DOHH2 (cell line): ENCODE measurements around the gene PCDH9.

ENCODE experiments used
- H3F3A ChIP-seq: fragments of 200-600 bp; sonication (generic), shearing (Covaris generic); 2 replicates; pipeline ENCODE4 v1.6.0; 2016; ENCODE audit warnings: antibody characterized with exemption, mild to moderate bottlenecking; ENCODE audit not compliant: control insufficient read depth, insufficient read depth
- H3K27ac ChIP-seq: fragments of 200-600 bp; sonication (generic); 2 replicates; pipeline ENCODE4 v1.5.1; 2014; ENCODE audit warnings: low read depth, mild to moderate bottlenecking, low read length, moderate library complexity
- H3K27me3 ChIP-seq: fragments of 200-600 bp; sonication (generic); 2 replicates; pipeline ENCODE4 v1.6.1; 2014; ENCODE audit warnings: mild to moderate bottlenecking, low read length, mixed read lengths; ENCODE audit not compliant: control insufficient read depth
- H3K36me3 ChIP-seq: fragments of 200-600 bp; sonication (generic); 2 replicates; pipeline ENCODE4 v1.6.1; 2014; ENCODE audit warnings: mild to moderate bottlenecking, low read length, moderate library complexity, mixed read lengths; ENCODE audit not compliant: control insufficient read depth
- H3K4me1 ChIP-seq: fragments of 200-600 bp; sonication (generic); 2 replicates; pipeline ENCODE4 v1.6.1; 2014; ENCODE audit warnings: mild to moderate bottlenecking, low read length, mixed read lengths; ENCODE audit not compliant: control insufficient read depth
- H3K4me2 ChIP-seq: fragments of 200-600 bp; sonication (generic); 2 replicates; pipeline ENCODE4 v1.6.0; 2014; ENCODE audit warnings: mild to moderate bottlenecking, low read length, moderate library complexity
- H3K4me3 ChIP-seq: fragments of 200-600 bp; sonication (generic); 2 replicates; pipeline ENCODE4 v1.5.1; 2014; ENCODE audit warnings: mild to moderate bottlenecking, low read length, mixed read lengths
- H3K79me2 ChIP-seq: fragments of 200-600 bp; sonication (generic); 2 replicates; pipeline ENCODE4 v1.6.1; 2014; ENCODE audit warnings: mild to moderate bottlenecking, low read length, mixed read lengths; ENCODE audit not compliant: control insufficient read depth
- H3K9me2 ChIP-seq: fragments of 200-600 bp; sonication (generic); replicated peaks from 2 replicates; pipeline ENCODE4 v1.6.1; 2014; ENCODE audit warnings: mild to moderate bottlenecking, low read length, mixed read lengths; ENCODE audit not compliant: control insufficient read depth
- H3K9me3 ChIP-seq: fragments of 200-600 bp; sonication (generic); 2 replicates; pipeline ENCODE4 v1.6.1; 2014; ENCODE audit warnings: antibody characterized with exemption, low read length, mixed read lengths; ENCODE audit not compliant: control insufficient read depth, insufficient read depth
- H4K20me1 ChIP-seq: fragments of 200-600 bp; sonication (generic); 2 replicates; pipeline ENCODE4 v1.6.0; 2014; ENCODE audit warnings: low read depth, mild to moderate bottlenecking, antibody characterized with exemption, low read length, moderate library complexity; ENCODE audit not compliant: control insufficient read depth, insufficient read depth
- CTCF ChIP-seq: fragments of 200-600 bp; sonication (generic); IDR thresholded peaks from one replicate; pipeline ENCODE4 v1.5.1; 2014; ENCODE audit warnings: antibody characterized with exemption, mild to moderate bottlenecking, low read depth, low read length; ENCODE audit not compliant: poor library complexity, severe bottlenecking
- EZH2phosphoT487 ChIP-seq: fragments of 200-600 bp; sonication (generic); IDR thresholded peaks from 2 replicates; pipeline ENCODE4 v1.6.1; 2017; ENCODE audit warnings: borderline replicate concordance, mild to moderate bottlenecking, antibody characterized with exemption, low read length, moderate library complexity, mixed read lengths

PCDH9 gene

GRCh38 chr13:67200605-67201004 is 29.5 kb downstream of the PCDH9 start:
- no peak overlapping the region for H3K27ac ChIP-seq
- no peaks in the 10 kb centered on the region for H3K27me3 ChIP-seq
- no peaks in the 10 kb centered on the region for H3K79me2 ChIP-seq
- no peaks in the 10 kb centered on the region for H3K36me3 ChIP-seq
- no peaks in the 10 kb centered on the region for H3K9me2 ChIP-seq
- no peaks in the 10 kb centered on the region for H3F3A ChIP-seq
- no peak overlapping the region for H3K4me2 ChIP-seq
- no peak overlapping the region for H3K4me3 ChIP-seq
- H4K20me1 ChIP-seq: no peaks in the 10 kb centered on the region
- TF ChIP-seq EZH2phosphoT487 (no peak), CTCF (no peak)
- H3K9me3 ChIP-seq: no peaks in the 10 kb centered on the region
- 0 out of 2 replicates have a peak, but pooled peaks cover 3% of the 10 kb centered on the region for H3K4me1 ChIP-seq

DNA sequence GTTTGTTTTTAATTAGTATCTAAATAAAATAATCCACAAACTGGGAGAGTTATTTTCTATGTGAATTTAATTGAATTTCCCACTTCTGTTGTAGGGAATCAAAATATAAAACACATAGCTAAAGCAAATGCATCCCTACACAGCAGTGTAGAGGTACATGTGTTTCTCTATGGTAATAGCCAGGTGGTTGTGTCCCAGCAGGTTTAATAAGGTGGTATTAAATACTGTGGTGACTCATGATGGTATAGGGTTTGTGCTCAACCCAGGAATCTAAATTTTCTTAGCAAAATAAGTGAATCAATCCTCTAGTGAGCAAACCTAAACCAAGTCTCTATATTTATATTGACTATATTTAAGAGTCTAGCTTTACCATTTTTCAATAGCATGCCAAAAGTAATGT is 30.0 kb downstream of the PCDH9 start:
- H3K9me2 ChIP-seq: no peaks in the 10 kb centered on the region
- H3K4me1 ChIP-seq: 0 out of 2 replicates have a peak, but pooled peaks cover 3% of the 10 kb centered on the region
- no peaks in the 10 kb centered on the region for H3F3A ChIP-seq
- H3K36me3 ChIP-seq: no peaks in the 10 kb centered on the region
- H3K27ac ChIP-seq: no peak overlapping the region
- H4K20me1 ChIP-seq: no peaks in the 10 kb centered on the region
- H3K27me3 ChIP-seq: no peaks in the 10 kb centered on the region
- no peak for TF ChIP-seq EZH2phosphoT487
- no peak for TF ChIP-seq CTCF
- H3K79me2 ChIP-seq: no peaks in the 10 kb centered on the region
- H3K4me3 ChIP-seq: no peak overlapping the region
- H3K4me2 ChIP-seq: no peak overlapping the region
- H3K9me3 ChIP-seq: no peaks in the 10 kb centered on the region

DNA sequence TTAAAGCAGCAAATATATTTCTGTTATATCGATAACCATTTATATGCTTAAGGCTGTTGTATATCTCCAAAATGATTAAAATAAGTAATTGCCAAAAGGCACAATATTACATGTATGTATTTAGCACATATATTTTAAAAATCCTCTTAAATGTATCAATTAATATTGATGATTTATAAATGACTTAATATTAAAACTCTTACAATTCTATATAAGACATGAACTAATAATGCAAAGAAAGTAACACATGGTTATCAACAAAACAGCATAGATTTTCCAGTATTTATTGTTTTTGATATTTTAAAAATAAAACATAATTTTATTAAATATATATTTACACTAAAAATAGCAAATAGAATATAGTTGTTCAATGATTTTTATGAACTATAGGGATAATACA is 32.4 kb downstream of the PCDH9 start:
- no peak overlapping the region for H3K27ac ChIP-seq
- H3F3A ChIP-seq: no peaks in the 10 kb centered on the region
- peaks cover 8% of the 10 kb centered on the region for H3K4me1 ChIP-seq
- no peaks in the 10 kb centered on the region for H3K27me3 ChIP-seq
- no peaks in the 10 kb centered on the region for H3K79me2 ChIP-seq
- no peaks in the 10 kb centered on the region for H4K20me1 ChIP-seq
- no peak overlapping the region for H3K4me3 ChIP-seq
- no peaks in the 10 kb centered on the region for H3K9me2 ChIP-seq
- no peaks in the 10 kb centered on the region for H3K9me3 ChIP-seq
- TF ChIP-seq CTCF: no peak
- TF ChIP-seq EZH2phosphoT487: no peak
- H3K4me2 ChIP-seq: no peak overlapping the region
- no peaks in the 10 kb centered on the region for H3K36me3 ChIP-seq

GRCh38 chr13:67193979-67194378 is 36.2 kb downstream of the PCDH9 start:
- H3K79me2 ChIP-seq: no peaks in the 10 kb centered on the region
- no peaks in the 10 kb centered on the region for H3K27me3 ChIP-seq
- peaks cover 4% of the 10 kb centered on the region for H3K4me1 ChIP-seq
- H3F3A ChIP-seq: no peaks in the 10 kb centered on the region
- H3K9me3 ChIP-seq: no peaks in the 10 kb centered on the region
- H3K4me3 ChIP-seq: no peak overlapping the region
- H4K20me1 ChIP-seq: no peaks in the 10 kb centered on the region
- H3K9me2 ChIP-seq: no peaks in the 10 kb centered on the region
- no peaks in the 10 kb centered on the region for H3K36me3 ChIP-seq
- H3K4me2 ChIP-seq: no peak overlapping the region
- TF ChIP-seq CTCF (no peak), EZH2phosphoT487 (no peak)
- no peak overlapping the region for H3K27ac ChIP-seq
